Measurements from ENCODE around the gene ARPC2.

The ARPC2 gene

GRCh38 chr2:218252509-218253231 is 35.7 kb downstream of the ARPC2 start:
- DNase-seq (ENCODE audit: insufficient read length, low spot score) = no peak
- FAIRE-seq = no peak

DNA sequence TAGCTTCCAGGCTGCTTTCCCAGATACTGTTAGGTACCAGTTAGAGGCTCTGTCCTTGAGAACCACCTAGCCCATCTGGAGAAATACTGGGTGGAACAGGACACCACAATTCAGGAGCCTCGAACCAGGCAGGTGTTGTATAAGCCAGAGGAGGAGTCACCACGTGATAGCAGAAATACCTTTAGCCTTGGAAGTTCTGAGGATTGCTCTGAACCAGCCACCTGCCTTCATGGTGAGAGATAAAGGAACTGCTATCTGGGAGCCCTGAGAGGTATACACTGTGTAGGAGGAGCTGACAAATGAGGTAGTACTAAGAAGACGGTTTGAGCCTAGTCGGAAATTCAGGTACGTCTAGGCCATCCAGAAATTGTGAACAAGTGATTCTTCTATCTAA is 36.2 kb downstream of the ARPC2 start:
- FAIRE-seq = no peak
- no peak for DNase-seq (ENCODE audit: insufficient read length, low spot score)

DNA sequence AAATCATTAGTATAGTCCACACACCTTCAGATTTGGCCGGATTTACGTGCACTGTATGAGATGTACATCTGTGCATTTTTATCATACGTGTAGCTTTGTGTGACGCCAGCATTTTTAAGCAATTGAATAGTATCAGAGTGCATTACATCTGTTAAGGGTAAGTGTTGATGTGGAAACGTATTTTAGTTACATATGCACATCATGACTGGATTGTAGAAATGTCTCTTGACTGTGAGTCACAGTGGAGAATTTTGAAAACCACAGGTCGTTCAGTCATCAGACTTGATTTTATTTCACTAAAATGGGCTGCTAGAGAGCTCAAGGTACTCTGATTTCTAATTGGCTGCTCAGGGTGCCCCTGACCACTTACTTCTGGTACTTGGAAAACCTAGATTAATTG is 38.5 kb downstream of the ARPC2 start:
- FAIRE-seq (no peak), DNase-seq (ENCODE audit: insufficient read length, low spot score) (no peak)

- FAIRE-seq (no peak), DNase-seq (ENCODE audit: insufficient read length, low spot score) (no peak)
Measured at GRCh38 chr2:218256612-218257350, 39.8 kb downstream of the ARPC2 start.

GRCh38 chr2:218257390-218257981 is 40.5 kb downstream of the ARPC2 start:
- no peak for FAIRE-seq
- no peak for DNase-seq (ENCODE audit: insufficient read length, low spot score)

DNA sequence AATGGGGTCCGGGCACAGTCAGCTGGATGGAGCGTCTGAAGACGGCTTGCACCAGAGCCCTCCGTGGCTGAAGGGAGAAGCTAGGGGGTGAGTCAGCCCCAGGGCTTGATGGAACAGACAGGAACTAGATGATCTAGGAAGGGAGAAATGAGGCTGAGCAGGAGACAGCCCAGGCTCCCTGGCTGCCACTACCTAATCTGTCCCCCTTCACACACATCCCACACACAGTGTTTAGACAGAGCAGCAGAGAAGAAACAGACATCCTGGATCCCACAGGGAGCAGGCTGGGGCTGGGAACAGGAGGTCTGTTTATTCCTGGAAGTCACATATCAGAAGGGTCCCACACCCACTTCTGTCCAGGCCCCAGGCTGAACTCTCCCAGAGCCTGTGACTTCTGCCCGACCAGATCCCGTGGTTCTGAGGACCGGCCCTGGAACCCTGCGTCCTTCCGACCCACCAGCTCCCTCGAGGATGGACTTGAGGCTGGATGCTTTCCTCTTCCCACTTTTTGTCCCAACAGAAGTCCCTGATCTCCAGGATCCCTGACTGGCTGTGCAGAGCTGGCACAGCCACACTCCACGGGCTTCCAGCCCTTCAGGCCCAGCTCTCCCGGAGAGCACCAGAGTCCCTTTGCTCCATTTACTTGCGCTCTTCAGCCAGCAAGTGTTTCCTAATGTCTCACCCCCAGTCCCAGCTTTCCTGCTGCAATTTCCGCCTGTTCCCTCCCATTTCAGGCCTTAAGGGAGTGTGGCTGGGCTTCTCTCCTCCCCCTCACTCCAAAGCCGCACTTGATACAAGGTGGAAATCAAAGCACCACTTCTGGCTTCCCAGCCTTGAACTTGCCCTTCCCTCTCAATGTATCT is 42.3 kb downstream of the ARPC2 start:
- no peak for FAIRE-seq
- DNase-seq (ENCODE audit: insufficient read length, low spot score) = no peak

DNA sequence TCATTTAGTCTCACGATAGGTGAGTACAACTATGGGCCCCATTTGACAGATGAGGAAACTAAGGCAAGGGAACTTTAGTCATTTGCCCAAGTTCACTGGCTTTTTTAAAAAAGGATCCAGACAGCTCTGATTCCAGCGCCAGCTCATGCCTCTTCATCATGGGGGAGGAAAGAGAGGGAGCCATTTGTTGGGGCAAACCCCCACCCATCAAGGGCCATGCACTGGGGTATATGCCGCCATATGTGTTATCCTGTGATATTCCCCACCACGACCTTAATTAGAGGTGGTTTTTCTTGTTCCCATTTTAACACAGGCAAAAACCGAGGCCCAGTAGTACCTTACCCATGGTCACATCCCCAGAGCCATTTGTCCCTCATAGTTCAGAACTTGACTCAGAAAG is 43.2 kb downstream of the ARPC2 start:
- no peak for DNase-seq (ENCODE audit: insufficient read length, low spot score)
- FAIRE-seq = no peak

DNA sequence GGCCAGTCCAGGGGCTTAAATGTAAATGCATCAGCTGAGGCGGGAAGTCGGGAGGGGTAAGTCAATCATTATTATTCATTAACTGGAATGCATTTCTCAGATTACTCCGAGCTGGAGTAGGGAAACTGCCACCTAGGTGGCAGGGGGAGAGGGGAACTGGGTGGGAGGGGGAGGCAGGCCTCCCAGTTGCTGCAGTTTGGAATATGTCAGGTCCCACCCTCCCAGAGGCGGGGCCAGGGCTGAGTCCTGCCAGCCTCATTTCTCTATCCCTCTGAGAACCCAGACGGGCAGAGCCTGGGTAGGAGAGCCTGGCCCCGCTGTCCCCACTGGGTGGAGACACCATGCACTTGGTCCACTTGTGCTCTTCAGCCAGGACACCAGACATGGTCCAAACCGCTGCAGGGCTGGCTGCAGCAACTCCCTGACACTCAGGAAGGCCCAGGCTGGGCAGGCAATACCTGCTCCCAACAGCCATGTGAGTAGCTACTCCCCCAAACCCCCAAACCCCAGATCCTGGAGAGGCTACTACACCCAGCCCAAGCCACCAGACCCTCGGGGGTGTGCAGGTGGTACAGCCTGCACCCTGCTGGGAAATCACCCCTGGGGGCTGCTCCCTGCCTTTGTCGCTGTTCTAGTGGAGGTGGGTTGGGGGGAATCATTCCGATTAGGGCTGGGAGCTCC is 43.9 kb downstream of the ARPC2 start, which contains the start of gene GPBAR1:
GPBAR1 (plus strand) TSS at position 274 of the 681 bp plus-strand sequence. CDS start 1,710 bp downstream, outside the sequence.
- DNase-seq (ENCODE audit: insufficient read length, low spot score) = no peak
- FAIRE-seq = no peak

GRCh38 chr2:218261423-218262236 is 44.6 kb downstream of the ARPC2 start:
- DNase-seq (ENCODE audit: insufficient read length, low spot score) = no peak

DNA sequence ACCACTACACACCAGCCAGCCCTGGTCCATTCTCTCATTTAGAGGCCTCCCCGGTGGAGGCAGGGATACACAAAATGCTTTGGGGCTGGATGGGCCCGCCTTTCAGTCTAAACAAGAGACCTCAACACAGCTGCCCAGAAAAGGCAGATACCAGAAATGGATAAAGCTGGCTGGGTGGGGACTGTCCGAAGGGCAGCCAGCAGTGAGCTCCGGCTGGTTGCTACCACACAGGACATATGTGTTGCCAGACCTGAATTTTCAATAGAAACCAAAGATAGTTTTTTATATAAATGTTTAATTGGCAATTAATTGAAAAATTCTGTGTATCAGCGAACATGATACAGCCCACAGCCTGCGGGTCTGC is 45.2 kb downstream of the ARPC2 start:
- FAIRE-seq (no peak), DNase-seq (ENCODE audit: insufficient read length, low spot score) (no peak)

More at GRCh38 chr2:218261423-218262236, 44.6 kb downstream of the ARPC2 start:
- FAIRE-seq = no peak

DNA sequence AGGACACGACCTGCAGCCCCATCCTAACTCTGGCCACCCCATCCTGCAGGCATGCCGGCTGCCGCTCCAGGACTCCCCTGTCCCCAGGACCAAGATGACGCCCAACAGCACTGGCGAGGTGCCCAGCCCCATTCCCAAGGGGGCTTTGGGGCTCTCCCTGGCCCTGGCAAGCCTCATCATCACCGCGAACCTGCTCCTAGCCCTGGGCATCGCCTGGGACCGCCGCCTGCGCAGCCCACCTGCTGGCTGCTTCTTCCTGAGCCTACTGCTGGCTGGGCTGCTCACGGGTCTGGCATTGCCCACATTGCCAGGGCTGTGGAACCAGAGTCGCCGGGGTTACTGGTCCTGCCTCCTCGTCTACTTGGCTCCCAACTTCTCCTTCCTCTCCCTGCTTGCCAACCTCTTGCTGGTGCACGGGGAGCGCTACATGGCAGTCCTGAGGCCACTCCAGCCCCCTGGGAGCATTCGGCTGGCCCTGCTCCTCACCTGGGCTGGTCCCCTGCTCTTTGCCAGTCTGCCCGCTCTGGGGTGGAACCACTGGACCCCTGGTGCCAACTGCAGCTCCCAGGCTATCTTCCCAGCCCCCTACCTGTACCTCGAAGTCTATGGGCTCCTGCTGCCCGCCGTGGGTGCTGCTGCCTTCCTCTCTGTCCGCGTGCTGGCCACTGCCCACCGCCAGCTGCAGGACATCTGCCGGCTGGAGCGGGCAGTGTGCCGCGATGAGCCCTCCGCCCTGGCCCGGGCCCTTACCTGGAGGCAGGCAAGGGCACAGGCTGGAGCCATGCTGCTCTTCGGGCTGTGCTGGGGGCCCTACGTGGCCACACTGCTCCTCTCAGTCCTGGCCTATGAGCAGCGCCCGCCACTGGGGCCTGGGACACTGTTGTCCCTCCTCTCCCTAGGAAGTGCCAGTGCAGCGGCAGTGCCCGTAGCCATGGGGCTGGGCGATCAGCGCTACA is 45.9 kb downstream of the ARPC2 start:
- FAIRE-seq = no peak
- no peak for DNase-seq (ENCODE audit: insufficient read length, low spot score)

DNA sequence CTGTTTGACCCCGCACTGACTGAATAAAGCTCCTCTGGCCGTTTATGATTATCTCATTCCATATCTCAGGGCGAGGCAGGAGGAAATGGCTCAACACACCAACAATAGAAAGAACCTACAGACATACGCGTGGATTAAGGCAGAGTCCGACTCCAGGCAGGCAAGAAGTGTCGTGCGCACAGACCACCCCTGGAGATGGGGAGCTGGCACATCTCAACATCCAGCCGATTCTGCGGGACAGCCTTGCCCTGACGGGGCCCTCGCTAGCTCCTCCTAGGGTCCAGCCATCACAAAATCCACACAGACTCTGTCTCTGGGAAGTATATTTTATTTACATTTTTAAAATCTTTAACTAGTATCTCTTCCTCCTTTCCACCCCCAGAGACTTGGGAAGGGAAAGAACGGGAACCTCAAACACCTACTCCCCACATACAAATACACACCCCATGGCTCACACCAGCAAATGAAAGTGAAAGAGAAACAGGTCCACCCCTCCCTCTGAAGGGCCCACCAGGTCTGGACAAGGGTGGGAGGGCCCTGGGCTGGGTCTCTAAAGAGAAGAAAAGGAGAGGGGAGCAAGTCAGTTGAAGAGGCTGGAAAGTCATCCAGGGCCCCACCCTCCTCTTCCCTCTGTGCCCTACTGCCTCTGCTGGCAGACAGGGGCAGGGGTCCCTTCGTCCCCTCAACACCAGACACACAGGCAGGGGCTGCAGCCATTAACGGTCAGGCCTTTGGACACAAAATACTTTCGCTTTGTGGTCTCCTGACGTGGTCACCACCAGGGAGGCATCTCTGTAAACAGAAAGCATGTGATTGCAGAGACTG is 47.0 kb downstream of the ARPC2 start:
- FAIRE-seq (no peak), DNase-seq (ENCODE audit: insufficient read length, low spot score) (no peak)

GRCh38 chr2:218264773-218265561 is 48.0 kb downstream of the ARPC2 start:
- DNase-seq (ENCODE audit: insufficient read length, low spot score) (no peak), FAIRE-seq (no peak)

- DNase-seq (ENCODE audit: insufficient read length, low spot score) (no peak), FAIRE-seq (no peak)
Measured at GRCh38 chr2:218265626-218266025, 48.6 kb downstream of the ARPC2 start.

DNA sequence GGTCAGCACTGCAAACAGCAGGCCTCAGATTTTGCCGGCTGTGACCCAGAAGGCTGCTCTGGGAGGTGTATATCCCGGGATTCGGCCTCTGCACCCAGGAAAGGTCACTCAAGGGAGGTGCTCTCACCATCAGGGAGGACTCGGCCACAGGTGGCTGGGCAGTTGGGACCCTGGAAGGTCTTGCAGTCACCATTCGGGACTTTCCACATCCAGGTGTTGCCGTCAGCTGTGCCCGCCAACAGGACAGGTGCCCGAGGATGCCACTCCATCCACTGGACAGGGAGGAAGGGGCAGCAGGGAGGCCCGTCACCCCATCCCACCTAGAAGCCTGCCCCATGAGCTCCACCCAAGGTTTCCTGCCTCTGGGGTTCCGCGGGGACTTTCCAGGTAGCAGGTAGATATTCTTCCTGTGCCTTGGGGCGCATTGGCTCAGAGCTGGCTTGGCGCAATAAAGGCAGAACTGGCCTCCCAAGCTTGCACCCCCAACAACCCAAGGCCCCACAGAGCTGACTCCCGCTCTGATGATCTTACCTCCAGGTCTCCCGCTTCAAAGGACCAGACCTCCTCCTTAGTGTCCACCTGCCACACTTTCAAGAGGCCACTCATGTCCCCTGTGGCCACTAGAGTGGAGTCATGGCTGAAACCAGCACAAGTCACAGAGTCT is 49.5 kb downstream of the ARPC2 start:
- DNase-seq (ENCODE audit: insufficient read length, low spot score) (no peak), FAIRE-seq (no peak)

- DNase-seq (ENCODE audit: insufficient read length, low spot score) (no peak), FAIRE-seq (no peak)
Measured at GRCh38 chr2:218267259-218267658, 50.3 kb downstream of the ARPC2 start.

All from HTR-8/SVneo (cell line).